GM18499 (cell line): ENCODE data around the gene SGSM2.

Experiments
- ATAC-seq: cut with Tn5 transposase; IDR thresholded peaks from one replicate; pipeline ENCODE4 v1.9.1; 2021; ENCODE audit warnings: moderate number of reproducible peaks; ENCODE audit not compliant: insufficient read depth, unreplicated experiment

SGSM2 gene

DNA sequence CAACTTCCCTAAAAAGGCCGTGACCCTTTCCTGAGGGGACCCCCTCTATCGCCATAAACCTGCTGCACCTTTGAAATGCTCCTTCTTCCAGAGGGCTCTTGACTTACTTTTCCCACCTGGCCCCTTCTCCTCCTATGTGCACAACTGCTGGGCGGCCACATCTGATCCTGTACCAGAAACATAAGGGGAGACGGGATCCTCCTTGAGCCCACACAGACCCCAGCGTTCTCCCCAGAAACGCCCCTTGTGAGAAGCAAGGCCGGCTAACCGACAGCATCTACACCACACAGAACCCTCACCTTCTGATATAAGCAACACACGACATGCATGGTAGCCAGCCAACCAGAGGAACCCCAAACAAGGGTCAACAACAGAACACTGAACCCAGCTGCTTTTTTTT is 77.8 kb downstream of the SGSM2 start:
- no peak for ATAC-seq

DNA sequence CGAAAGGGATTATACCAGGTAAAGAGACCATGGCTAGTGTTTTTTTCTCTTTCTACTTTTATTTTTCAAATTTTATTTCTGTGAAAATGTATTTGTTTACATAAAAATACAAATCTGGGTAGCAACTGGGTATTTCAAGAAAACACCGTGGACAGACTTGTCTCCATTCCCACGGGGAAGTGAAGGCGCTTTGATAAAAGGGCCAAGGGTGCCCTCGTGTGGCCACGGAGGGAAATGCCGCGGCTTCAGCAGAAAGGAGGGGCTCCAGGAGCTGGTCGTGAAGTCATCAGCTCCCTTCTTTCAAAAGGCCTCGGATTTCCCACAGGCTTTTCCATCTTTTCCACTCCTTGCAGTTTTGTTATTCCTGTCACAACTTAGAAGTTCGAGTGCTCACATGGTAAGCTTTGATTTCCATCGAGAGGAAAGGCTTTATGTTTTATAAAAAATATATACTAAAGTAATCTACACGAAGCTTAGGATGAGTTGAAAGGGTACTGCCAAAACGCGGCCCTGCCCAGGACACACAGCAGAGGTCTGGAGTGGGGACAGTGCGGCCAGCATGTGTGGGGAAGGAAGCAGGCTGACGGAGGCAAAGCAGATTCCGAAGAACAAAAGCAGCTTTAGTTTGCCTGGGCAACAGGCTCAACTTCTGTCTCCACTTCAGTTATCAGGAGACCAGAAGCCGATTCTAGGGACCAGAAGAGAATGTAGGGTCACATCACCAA is 78.9 kb downstream of the SGSM2 start:
- no peak for ATAC-seq

DNA sequence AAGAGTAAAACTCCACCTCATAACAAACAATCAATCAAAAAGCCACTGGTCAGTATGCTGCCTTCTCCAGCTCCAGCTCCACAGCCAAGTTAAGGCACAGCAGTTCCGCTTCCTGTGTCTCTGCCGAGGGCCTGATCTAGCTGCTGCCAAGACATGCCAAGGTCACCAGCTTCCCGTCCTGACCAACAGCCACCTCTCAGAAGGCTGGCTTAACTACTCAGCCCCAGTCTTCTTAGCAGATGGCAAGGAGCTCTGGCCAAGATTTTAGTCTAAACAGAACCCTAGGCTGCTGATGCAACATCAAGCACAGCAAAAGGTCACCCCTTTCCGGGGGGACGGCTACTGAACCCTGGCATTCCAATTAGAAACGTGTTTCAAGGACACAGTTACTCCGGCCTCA is 81.3 kb downstream of the SGSM2 start:
- no peak for ATAC-seq

DNA sequence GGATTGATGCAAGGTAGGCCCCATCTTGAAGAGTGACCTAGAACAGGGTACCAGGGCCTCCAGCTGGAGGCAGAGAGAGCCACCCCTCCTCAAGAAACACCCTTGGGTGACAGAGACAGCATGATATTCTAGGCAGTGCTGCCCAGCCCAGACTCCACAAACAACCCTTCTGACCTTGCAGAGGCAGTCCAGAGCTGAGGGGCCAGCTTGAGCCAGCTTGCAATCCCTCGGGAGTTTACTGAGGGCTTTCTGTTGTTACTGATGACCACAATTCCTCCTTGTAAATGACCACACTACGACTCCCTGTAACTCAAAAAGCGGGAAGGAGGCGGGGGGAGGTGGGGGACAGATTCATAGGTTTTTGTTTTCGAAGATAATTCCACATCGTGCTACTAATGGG is 82.2 kb downstream of the SGSM2 start:
- ATAC-seq: no peak

DNA sequence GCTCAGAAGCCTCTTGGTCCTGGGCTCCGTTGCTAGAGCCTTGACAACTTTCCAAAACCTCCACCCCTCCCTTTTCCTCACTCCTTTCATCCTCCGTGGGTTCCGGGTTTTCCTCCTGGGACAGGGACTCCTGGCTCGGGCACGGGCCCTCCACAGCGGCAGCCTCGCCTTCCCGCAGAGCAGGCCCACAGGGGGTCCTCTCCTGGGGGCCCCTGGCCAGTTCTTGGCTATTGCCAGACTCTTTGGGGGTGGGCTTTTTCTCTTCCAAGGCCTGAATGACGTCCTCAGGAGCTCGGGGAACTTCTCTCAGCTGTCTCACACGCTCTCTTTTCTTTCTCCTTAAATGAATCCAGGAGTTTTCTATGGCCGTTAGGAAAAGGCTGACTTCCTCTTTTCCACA is 82.9 kb downstream of the SGSM2 start:
- no peak for ATAC-seq

DNA sequence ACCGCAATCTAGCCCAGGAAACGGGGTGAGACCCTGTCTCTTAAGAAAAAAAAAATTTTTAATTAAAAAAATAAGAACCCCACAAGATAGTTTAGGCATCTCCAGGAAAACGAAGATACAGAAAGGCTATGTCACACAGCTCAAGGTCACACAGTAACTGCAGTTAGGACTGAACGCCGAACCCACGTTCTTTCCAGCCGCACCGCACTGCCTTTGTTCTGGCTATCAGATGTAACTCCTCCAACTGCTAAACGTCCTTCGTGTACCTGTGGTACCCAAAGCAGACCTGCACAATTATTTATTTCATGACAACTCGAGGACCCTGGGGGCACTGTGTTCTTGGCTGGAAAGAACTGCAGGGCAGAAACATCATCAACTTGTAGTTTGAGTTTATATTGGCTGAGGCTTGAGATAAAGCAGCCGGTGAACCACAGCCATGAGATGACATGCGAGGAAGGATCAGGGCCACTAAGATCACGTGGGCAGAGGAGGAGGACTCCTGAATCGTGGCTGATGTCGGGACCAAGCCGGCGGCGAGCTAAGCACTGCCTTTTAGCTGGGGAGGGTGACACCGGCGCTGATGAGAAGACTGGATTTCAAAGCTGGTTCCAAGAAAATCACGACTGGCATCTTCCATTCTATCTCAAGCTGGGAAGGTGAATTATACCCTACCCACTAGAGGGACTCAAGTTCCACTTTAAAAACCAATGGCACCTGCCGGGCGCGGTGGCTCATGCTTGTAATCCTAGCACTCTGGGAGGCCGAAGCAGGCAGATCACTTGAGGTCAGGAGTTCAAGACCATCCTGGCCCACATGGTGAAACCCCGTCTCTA is 84.2 kb downstream of the SGSM2 start:
- ATAC-seq: no peak

DNA sequence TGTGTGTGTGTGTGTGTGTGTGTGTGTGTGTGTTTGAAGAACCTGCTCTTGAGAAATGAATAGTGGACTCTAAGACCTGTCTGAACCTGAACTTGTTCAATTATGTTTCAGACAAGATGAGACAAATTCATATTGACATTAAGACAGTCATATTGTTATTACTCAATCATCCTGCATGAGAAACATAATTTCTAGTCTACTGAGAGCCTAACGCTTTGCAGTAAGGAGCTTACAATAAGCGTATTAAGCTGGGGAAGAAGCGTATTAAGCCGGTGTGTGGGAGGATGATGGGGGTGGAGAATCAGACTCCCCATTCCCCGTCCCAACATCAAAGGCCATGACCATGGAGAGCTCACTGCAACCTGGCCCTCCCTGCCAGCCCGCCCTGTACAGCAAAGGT is 86.0 kb downstream of the SGSM2 start:
- no peak for ATAC-seq

DNA sequence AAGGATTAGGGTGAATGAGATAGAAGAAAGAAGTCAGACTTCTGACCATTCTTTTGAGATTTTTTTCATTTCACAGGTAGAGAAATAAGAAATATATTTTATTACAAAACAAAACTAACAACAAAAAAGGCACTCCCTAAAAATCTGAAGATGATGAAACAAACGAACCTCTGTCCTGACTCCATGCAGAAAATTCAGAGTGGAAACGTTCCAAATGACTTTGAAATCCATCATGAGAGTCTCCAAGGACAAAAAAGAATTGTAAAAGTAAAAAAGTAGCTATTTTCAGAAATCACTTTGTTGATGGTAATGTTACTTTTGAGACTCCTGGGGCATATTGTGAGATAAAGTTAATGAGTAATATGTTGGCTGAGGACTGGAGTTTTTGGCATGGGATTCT is 89.9 kb downstream of the SGSM2 start:
- ATAC-seq: no peak

DNA sequence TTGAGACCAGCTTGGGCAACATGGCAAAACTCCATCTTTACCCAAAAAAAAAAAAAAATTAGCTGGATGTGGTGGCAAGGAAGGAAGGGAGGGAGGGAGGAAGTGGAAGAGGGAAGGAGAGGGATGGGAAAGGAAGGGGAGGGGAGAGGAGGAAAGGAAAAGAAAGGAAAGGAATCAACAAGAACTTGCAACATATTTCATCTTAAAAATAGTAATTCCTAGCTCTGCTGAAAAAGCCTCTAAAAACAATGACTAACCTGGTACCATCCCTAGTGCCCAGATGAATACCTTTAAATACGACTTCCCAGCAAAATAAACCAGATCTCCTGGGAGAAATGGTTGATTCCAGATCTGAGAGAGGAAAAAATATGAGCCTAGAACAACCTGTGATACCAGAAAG is 90.6 kb downstream of the SGSM2 start:
- no peak for ATAC-seq
